PFSK-1 (cell line): ENCODE data around the gene LIMA1.

Experiments used
- FOXP2 ChIP-seq: optimal IDR thresholded peaks from 2 replicates; pipeline ENCODE3; 2011; ENCODE audit warnings: borderline replicate concordance, control low read depth, inconsistent platforms; ENCODE audit not compliant: insufficient read depth; ENCODE audit errors: extremely low read length, extremely low read depth
- POLR2AphosphoS5 ChIP-seq: IDR thresholded peaks from 2 replicates; pipeline ENCODE4 v1.6.1; 2012; ENCODE audit warnings: low read depth, mild to moderate bottlenecking, control low read depth, low read length, moderate library complexity
- SIN3A ChIP-seq: IDR thresholded peaks from 2 replicates; pipeline ENCODE4 v1.6.1; 2012; ENCODE audit warnings: mild to moderate bottlenecking, low read length, moderate library complexity, borderline replicate concordance; ENCODE audit not compliant: insufficient read depth
- TAF1 ChIP-seq: IDR thresholded peaks from 2 replicates; pipeline ENCODE4 v1.6.1; 2012; ENCODE audit warnings: low read length, control low read depth, borderline replicate concordance; ENCODE audit not compliant: insufficient read depth
- TF ChIP-seq, protein P1 (sequence below), 2 experiments: IDR thresholded peaks; 2 replicates each; pipeline versions ENCODE4 v1.6.1 to v1.8.0; 2011 to 2012; ENCODE audit warnings: low read depth in 2 of 2, low read length in 2 of 2, control low read depth in 1 of 2, inconsistent platforms in 1 of 2, mild to moderate bottlenecking in 1 of 2, moderate library complexity in 1 of 2; ENCODE audit not compliant: insufficient read depth in 1 of 2

DNA sequence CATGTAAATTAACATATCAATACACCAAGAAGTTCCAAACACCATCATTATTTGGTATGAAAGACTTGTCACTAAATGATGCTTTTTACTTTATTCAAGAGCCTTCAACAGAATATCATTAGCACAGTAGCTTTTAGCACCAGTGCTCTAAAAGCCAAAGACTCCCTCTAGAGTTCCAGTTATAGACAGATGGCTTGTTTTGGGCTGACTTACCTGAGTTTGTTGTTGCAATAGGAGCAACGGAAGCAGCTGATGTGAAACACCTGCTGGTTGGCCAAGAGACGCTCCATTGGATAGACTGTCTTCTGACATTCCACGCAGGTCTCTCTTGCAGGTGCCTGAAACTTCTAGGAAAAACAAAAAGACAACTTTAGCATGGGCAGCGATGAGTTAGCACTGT is 101.6 kb downstream of the LIMA1 start:
- TF ChIP-seq SIN3A (no peak), POLR2AphosphoS5 (no peak), TAF1 (no peak), FOXP2 (no peak)
- TF ChIP-seq, protein P1, sequence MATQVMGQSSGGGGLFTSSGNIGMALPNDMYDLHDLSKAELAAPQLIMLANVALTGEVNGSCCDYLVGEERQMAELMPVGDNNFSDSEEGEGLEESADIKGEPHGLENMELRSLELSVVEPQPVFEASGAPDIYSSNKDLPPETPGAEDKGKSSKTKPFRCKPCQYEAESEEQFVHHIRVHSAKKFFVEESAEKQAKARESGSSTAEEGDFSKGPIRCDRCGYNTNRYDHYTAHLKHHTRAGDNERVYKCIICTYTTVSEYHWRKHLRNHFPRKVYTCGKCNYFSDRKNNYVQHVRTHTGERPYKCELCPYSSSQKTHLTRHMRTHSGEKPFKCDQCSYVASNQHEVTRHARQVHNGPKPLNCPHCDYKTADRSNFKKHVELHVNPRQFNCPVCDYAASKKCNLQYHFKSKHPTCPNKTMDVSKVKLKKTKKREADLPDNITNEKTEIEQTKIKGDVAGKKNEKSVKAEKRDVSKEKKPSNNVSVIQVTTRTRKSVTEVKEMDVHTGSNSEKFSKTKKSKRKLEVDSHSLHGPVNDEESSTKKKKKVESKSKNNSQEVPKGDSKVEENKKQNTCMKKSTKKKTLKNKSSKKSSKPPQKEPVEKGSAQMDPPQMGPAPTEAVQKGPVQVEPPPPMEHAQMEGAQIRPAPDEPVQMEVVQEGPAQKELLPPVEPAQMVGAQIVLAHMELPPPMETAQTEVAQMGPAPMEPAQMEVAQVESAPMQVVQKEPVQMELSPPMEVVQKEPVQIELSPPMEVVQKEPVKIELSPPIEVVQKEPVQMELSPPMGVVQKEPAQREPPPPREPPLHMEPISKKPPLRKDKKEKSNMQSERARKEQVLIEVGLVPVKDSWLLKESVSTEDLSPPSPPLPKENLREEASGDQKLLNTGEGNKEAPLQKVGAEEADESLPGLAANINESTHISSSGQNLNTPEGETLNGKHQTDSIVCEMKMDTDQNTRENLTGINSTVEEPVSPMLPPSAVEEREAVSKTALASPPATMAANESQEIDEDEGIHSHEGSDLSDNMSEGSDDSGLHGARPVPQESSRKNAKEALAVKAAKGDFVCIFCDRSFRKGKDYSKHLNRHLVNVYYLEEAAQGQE (IDR thresholded peaks at IDR 0.05; ENCODE audit: insufficient read depth in 1 of 2, low read depth in 2 of 2, low read length in 2 of 2), result no peak
